ENCODE data around the gene CA10. TPM values are rescaled to one million over a fixed set of nuclear protein-coding genes. Genes with fewer than 3 reads are reported as not detected.

Gene CA10
- total RNA-seq, 2 donors from 2014 or later = not detected

DNA sequence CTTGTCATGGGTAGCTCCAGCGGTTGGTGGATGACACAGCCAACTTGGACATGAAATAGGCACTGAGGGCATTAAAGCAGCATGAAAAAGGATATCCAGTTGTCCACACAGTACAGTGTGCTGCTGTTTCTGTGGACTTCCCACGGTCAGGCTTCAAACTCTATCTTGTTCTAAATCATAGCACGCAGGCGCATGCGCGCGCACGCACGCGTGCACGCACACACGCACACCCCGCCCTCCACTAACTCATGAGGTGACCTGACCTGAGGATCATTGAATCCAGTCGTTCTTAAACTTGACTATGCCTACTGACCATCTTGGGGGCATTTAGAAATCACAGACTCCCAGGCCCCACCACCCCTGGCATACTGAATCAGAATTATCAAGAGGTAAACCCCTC is 361.4 kb downstream of the CA10 start:
- Histone ChIP-seq H3K27ac (no peak overlapping the region), H3K36me3 (no peaks in the 10 kb centered on the region), H3K4me3 (no peak overlapping the region), H3K9me3 (no peaks in the 10 kb centered on the region), H3K4me1 (ENCODE audit: control insufficient read depth in 1 of 2, low read depth in 2 of 2) (no peaks in the 10 kb centered on the region), H3K27me3 (replicated peaks; ENCODE audit: insufficient read depth) (no peaks in the 10 kb centered on the region)
- DNase-seq (ENCODE audit: low spot score) (no peak), ATAC-seq (ENCODE audit: insufficient number of reproducible peaks, low FRiP score, low read depth) (no peak)
- TF ChIP-seq CTCF (IDR thresholded peaks at IDR 0.05) = no peak

- DNase-seq (ENCODE audit: low spot score) = no peak
- no peak overlapping the region for H3K27ac ChIP-seq
- H3K36me3 ChIP-seq = no peaks in the 10 kb centered on the region
- no peaks in the 10 kb centered on the region for H3K4me1 ChIP-seq (ENCODE audit: control insufficient read depth in 1 of 2, low read depth in 2 of 2)
- H3K9me3 ChIP-seq = no peaks in the 10 kb centered on the region
- H3K27me3 ChIP-seq (replicated peaks; ENCODE audit: insufficient read depth) = no peaks in the 10 kb centered on the region
- no peak overlapping the region for H3K4me3 ChIP-seq
- no peak for TF ChIP-seq CTCF (IDR thresholded peaks at IDR 0.05)
- ATAC-seq (ENCODE audit: insufficient number of reproducible peaks, low FRiP score, low read depth) = no peak
Measured at GRCh38 chr17:51796026-51796425, 362.5 kb downstream of the CA10 start.

- no peak for DNase-seq (ENCODE audit: low spot score)
- Histone ChIP-seq H3K27me3 (replicated peaks; ENCODE audit: insufficient read depth) (no peaks in the 10 kb centered on the region), H3K9me3 (no peaks in the 10 kb centered on the region), H3K27ac (no peak overlapping the region), H3K4me1 (ENCODE audit: control insufficient read depth in 1 of 2, low read depth in 2 of 2) (no peaks in the 10 kb centered on the region), H3K4me3 (no peak overlapping the region), H3K36me3 (no peaks in the 10 kb centered on the region)
- ATAC-seq (ENCODE audit: insufficient number of reproducible peaks, low FRiP score, low read depth) = no peak
- no peak for TF ChIP-seq CTCF (IDR thresholded peaks at IDR 0.05)
Measured at GRCh38 chr17:51795401-51795800, 363.1 kb downstream of the CA10 start.

- Histone ChIP-seq H3K4me1 (ENCODE audit: control insufficient read depth in 1 of 2, low read depth in 2 of 2) (no peaks in the 10 kb centered on the region), H3K27ac (no peak overlapping the region), H3K4me3 (no peak overlapping the region), H3K27me3 (replicated peaks; ENCODE audit: insufficient read depth) (no peaks in the 10 kb centered on the region), H3K36me3 (no peaks in the 10 kb centered on the region), H3K9me3 (no peaks in the 10 kb centered on the region)
- ATAC-seq (ENCODE audit: insufficient number of reproducible peaks, low FRiP score, low read depth) (no peak), DNase-seq (ENCODE audit: low spot score) (no peak)
- TF ChIP-seq CTCF (IDR thresholded peaks at IDR 0.05) = no peak
Measured at GRCh38 chr17:51794466-51794865, 364.0 kb downstream of the CA10 start.

- Histone ChIP-seq H3K4me1 (ENCODE audit: control insufficient read depth in 1 of 2, low read depth in 2 of 2) (no peaks in the 10 kb centered on the region), H3K27me3 (replicated peaks; ENCODE audit: insufficient read depth) (no peaks in the 10 kb centered on the region), H3K36me3 (no peaks in the 10 kb centered on the region), H3K9me3 (no peaks in the 10 kb centered on the region), H3K27ac (no peak overlapping the region), H3K4me3 (no peak overlapping the region)
- ATAC-seq (ENCODE audit: insufficient number of reproducible peaks, low FRiP score, low read depth) = no peak
- no peak for TF ChIP-seq CTCF (IDR thresholded peaks at IDR 0.05)
- no peak for DNase-seq (ENCODE audit: low spot score)
Measured at GRCh38 chr17:51793686-51794085, 364.8 kb downstream of the CA10 start.
